CD4-positive, alpha-beta T cell treated with Interleukin-6 for 4 hours (primary cell): ENCODE results near the gene OTOS.

Experiments
- DNase-seq: peaks from one replicate; pipeline ENCODE4 v3.0.0-alpha.2; 2020; ENCODE audit warnings: mixed read lengths

The OTOS gene

DNA sequence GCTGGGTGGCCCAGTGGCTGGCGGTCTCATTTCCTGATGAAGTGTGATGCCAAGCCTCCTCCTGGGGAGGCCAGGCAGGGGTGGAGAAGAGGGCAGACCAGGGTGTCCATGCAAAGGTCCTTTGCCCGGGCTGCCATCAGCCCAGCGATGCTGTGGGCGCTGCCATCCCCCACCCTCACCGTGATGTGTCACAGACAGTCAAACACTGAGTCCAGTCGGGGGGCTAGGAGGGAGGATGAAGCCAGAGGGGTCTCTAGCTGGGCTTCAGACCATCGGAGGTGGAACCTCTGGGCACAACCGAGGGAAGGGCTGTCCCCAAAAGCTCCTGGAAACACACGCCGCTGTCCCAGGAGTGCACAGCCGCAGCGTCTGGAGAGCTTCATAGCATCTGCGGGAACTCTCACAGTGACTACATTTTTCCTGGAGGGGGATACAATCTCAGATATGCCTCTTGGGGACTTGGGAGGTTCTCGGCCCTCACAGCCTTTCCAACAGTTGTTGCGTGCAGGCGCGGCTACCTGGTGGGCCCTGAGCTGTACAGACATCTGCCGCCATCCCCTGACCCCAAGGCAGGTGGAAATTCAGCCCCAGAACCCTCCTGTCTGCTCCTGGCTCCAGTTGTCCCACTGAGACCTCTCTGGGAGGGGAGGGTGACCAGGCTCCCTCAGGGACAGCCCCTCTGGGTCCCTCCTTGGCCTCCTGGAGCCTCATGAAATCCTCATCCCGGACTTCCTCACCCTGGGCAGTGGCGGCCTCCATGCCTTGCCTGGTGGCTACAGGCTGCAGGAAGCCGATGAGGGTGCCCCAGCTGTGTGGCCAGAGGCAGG is 26.5 kb upstream of the OTOS start:
- no peak for DNase-seq

DNA sequence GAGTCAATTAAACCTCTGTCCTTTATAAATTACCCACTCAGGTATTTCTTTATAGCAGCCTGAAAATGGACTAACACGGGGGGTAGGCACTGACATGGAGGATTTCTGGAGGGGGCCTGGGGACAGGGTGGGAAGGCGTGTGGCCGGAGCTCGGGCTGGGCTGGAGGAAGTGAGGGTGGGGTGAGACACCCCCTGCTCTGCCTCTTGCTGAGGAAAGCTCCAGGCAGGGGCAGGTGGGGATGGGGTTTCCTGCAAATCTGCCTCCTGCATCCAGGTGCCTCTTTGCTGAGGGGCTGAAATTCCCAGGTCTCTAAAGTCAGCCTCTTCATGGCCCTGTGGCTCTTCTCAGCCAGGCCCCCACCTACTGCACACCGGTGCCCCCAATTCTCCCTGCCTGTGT is 25.7 kb upstream of the OTOS start:
- DNase-seq = no peak

DNA sequence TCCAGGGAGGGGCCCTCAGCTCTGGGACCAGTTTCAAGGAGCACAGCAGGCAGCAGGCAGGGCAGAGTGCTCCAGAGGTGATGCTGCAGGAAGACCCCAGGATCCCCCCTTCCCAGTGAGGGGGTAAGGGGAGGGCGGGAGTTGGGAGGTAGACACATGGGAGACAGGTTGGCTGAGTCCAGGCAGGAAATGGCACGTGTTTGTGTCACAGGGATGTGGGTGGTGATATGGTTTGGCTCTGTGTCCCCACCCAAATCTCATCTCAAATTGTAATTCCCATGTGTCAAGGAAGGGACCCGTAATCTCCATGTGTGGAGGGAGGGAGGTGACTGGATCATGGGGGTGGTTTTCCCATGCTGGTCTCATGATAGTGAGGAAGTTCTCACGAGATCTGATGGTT is 25.2 kb upstream of the OTOS start:
- no peak for DNase-seq

DNA sequence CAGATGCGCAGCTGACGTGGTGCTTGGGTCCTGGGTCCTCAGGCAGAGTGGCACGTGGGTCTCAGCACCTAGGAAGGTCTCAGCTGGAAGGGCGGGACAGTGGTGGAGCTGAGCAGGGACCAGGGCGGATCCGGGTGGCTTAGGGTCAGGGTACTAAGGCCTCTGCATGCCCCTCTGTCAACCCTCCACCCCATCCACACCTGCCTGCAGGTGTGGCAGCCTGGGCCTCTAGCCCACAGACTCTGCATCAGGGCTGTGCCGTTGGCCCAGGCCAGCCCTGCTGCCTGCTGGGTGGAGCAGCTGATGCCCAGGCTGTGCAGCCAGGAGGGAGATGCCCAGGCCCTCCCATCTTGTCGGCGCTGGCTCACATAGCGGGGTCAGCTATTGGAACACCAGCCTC is 24.6 kb upstream of the OTOS start:
- DNase-seq = no peak

DNA sequence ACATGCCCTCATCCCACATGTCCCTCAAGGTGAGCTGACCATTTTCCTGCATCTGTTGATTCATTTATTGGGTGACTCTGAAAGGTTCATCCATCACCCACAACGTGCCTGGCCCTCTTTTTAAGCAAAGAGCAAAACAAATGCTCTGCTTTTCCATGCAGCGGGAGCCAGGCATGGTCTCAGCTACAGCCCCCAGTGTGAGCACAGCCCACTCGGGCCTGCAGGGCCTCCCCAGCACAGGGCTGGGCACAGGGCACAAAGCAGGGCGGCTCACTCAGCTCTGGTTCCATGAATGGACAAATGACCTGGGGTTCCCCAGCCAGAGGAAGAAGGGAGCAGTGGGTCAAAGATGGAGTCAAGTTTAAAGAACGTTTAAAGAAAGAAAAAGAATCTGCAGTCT is 24.1 kb upstream of the OTOS start:
- DNase-seq = no peak

DNA sequence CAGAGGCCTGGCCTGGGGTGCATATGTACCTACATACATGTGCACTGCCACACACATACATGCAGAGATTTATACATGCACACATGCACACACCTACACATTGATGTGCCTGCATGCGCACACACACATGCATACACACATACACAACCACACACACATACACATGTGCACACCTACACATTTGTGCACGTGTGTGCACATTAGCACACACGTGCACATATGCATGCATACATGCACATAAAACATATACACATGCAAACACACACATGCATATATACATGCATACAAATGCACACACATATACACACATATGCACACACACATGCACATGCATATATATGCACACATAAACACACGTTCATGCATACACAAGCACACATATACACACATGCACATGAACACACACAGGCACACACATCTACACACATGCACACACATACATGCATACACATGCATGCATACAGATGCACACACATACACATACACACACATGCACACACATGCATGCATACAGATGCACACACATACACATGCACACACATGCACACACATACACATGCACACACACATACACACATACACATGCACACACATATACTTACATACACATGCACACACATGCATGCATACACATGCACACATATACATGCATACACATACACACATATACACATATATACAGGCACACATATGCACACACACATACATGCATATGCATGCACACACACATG is 23.6 kb upstream of the OTOS start:
- no peak for DNase-seq

DNA sequence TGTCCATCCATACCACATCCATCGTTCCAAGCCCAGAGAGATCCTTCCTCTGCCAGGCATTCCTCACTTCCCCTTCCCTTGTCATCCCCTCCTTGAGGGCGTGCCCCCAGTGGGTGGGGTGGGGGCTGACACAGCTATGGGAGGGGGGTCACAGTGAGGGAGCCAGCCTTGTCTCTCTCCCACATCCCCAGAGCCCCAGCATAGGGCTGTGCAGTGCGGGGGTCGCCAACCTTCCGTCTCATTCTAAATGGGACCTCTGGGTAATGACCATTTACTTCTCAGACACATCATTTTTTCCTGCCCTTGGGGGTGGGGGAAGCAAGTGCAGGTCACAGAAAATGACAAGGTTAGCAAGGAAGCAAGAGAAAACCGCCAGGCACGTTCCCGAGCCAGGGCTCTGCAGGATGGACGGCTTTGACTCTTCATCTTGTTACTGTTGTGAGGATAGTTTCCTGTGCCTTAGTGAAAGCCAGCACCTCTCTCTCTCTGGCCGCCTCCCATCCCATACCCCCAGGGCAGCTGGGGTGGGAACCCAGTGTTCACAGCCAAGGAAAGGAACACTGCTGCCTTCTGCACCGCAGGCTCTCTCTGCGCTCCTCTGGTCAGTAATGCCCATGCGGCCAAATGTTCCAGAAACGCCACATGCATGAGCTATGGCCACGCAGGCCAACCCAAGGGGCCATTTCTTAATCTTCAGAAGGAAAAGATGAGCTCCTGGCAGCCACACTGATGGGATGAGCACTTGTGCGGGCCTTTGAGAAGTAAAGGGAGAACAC is 22.7 kb upstream of the OTOS start:
- DNase-seq = no peak

DNA sequence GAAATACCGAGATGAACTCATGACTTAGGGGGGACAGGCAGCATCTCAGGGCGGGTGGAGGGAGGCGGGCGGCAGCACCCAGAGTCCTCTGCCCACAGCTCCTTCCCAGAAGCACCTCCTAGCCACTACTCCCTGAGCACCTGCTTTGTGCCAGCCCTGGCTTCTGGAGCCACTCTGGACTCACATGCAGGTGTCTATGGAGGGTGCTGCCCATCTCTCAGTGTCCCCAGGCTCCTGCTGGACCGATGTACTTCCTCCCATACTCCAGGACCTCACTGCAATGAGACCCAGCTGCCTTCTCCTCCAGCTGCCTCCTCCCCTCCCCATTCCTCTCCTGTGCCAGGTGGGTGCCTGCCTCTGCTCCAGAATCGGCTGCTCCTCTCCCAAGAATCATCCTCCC is 22.1 kb upstream of the OTOS start:
- no peak for DNase-seq

DNA sequence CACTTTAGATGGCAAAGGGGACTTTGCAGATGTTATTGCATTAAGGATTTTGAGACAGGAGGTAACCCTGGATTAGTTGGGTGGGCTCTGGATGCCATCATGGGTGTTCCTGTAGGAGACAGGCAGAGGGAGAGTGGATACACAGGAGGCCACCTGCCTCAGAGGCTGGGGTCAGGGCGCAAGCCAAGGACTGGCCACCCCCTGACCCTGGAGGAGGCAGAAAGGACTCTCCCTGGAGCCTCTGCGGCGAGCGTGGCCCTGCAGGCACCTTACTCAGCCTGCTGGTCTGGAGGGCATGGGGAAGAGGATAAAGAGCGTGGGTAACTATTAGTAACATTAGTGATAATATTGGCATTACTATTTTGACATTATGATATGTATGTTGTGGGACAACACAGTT is 21.6 kb upstream of the OTOS start:
- DNase-seq = no peak

DNA sequence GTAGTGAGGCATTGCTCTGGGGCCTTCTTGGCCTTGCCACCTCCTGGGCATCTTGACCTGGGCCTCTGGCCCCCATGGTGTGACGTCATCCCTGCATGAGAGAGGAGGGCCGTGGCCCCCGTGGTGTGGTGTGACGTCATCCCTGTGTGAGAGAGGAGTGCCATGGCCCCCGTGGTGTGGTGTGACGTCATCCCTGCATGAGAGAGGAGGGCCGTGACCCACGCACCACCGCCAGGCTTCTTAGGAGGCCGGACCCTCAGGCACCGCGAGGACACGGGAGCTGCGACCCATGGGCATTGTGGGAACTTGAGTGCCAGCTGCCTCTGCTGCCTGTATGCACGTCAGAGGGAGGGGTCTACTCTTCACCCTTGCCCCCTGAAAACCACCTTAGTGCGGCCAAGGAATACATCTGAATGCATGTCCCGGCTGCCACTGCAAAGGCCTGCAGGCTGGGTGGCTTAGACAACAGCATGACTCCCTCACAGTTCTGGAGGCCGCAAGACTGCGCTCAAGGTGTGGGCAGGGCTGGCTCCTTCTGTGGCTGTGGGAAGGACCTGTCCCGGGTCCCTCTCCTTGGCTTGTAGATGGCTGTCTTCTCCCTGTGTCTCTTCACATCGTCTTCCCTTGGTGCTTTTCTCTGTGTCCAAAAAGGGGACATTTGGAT is 20.8 kb upstream of the OTOS start:
- DNase-seq = no peak

DNA sequence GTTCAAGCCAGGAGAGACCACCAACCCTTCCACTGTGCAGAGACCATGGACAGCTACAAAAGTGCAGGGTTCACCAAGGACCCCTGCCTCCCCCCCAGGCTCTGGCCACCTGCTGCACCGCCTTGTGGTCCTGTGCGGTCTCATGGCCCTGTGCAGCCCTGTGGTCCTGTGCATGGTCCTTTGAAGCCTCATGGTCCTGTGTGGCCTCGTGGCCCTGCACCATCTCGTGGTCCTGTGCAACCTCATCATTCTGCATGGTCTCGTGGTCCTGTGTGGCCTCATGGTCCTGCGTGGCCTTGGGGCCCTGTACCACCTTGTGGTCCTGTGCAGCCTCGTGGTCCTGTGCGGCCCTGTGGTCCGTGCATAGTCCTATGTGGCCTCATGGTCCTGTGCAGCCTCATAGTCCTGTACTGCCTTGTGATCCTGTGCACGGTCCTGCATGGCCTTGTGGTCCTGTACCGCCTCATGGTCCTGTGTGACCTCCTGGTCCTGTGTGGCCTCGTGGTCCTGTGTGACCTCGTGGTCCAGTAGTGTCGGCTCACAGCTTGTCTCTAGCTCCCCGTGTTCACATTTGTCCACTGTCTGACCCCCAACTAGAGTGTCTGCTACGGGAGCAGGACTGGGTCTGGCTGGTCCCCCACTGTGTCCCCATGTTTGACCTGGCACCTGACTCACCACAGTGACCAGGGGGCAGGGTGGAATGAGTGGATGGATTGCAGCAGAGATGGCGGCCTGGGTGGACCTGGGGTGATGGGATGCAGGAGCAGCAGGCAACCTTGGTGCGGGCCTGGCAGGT is 20.0 kb upstream of the OTOS start:
- no peak for DNase-seq

DNA sequence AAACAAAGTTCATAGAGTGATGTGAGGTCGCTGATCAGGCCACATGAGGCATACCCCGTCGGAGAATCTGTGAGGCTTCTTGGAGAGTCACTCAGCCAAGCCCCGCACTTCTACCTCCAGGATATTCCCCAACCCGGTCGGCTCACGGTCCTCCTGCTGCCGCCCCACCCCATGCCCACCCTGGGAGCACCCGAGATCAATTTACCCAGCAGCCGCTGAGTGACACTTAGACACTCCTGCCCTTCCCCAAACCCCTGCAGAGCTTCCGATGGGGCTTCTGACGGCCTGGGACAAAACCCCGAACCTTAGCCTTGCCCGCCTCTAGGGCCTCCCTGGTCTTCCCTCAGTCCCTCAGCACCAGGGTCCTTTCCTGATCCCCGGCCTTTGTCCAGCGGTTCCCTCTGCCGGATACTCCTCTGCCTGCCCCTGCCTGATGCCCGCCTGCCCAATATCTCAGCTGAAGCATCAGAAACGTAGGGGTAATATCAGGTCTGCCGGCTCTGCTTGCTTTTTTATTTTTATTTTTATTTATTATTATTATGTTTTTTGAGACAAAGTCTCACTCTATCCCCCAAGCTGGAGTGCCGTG is 18.9 kb upstream of the OTOS start:
- no peak for DNase-seq

DNA sequence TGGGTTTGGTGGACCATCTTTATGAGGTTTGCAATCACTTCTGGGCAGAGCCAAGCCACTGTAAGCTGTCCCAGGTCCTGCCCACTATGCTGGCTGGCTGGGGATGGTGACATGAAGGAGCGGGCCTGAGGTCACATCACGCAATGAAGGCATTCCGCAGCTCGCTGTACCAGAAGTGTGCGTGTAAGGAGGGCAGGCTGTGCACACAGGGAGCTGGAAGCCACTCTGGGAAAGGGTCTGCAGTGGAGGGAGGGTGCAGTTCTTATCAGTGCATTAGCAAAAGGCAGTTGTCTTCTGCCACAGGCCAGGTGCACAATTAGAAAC is 16.7 kb upstream of the OTOS start:
- no peak for DNase-seq

DNA sequence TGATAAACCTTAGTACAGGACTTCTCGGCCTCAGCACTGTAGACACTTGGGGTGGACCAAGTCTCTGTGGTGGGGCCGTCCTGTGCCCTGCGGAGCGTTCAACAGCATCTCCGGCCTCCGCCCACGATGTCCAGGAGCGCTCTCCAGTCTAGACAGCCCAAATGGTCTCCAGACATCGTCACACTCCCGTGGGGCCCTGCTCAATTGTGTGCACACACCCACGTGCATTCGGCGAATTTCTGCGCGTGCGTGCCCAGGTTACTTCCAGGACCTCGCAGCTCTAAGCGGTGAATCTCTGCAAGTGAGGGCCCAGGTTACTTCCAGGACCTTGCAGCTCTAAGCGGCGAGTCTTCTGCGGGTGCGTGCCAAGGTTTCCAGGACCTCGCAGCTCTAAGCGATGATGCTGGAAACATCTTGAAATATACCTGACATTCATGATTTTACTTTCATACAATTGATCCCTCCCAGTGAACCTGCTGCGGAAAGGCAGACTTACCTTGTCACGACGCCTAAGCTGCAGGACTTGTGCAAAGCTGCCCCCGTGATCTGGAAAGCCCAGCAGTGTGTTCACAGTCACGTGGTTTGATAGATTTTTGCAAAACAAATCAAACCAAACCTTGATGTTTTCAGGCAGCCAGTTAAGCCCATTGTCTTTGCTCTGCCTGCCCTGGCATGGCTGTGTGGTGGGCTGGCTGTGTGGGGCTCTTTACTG is 16.1 kb upstream of the OTOS start:
- no peak for DNase-seq

DNA sequence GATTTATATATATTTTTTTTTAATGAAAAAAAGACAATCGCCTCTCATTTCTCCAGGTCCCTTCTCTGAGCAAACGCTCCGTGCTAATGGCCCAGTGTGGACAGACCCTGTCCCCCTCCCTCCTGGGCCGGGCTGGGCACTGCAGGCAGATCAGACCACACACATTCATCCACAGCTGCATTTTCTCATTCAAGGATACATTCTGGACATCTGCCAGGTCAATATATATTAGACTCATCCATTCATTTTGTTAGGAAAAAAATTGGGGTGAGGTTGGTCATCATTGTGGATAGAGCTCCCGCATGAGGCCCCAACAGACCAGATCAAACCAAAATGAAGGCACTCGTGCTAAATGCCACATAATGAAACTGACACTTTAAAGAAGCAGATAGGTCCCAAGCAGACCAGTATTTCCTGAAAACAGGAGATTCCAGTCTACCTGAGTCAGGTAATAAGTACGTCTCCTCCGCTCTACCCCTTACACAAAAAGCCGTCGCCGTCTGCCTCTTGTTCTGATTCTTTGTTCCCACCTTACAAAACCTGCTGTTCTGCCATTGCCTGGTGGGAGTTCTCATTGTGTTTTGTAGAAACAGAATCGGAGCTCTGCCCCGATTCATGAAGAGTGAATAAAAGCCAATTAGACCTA is 15.4 kb upstream of the OTOS start:
- no peak for DNase-seq

DNA sequence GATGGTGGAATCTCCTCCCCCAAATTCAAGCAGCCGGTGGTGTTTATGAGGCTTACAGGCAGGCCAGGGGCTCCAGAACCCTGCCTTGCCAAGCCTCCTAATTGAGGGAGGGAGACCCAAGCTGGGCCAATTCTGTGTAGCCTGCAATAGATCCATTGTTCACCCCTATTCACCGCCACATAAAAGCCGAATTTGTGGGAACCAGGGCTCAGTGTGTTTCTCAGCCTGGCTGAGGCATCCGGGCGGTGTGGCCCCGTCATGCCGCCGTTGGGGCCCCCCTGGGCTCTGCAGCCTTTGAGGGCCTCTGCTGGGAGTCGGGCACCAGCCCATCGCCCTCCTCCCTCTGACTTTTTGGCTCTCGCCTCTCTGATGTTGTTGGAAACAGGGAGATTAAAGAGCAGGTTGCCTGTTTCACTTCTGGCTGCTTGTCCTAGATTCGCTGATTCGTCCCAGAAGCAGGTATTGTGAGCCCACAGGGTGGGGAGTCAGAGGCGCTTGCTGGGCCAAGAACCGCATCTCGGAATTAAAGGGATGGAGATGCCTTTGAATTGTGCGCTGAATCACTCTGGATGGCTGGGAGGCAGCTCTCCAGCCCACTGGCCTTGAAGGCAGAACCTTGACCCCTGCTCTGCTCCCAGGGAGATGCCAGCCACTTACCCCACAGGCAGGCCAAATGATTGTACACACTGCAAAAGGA is 14.7 kb upstream of the OTOS start:
- DNase-seq = no peak

DNA sequence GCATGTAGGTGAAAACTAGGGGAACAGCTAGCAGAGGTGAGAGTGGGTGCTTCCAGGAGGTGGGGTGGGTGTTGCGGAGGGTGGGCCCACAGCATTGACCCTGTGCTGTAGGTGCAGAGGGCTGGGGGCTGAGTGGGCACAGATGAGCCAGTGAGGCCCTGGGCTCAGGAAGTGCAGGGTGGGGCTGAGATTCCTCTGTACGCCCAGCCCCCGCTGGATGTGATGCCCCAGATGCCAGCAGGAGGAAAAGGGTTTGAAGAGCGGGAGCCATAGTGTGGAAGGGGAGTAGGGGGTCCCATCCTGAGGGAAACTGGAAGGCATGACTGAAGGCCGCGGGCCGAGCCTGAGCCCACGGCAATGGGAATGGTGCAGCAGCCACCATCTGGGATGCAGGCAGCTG is 14.1 kb upstream of the OTOS start:
- DNase-seq = no peak

DNA sequence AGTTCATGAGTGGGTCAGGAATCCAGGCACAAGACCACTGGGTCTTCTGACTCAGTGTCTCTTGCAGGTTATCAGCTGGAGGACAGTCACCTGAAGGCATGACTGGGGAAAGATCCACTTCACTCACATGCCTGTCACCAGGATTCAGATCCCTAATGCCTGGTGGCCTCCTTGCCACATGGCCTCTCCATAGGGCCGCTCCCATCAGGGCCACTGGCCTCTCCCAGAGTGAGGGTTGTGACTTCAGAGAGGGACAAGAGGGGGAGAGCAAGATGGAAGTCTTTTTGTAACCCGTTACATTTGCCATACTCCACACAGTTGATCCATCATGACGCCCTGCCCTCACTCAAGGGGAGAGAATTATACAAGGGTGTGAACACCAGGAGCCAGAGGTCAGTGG is 13.0 kb upstream of the OTOS start:
- no peak for DNase-seq

DNA sequence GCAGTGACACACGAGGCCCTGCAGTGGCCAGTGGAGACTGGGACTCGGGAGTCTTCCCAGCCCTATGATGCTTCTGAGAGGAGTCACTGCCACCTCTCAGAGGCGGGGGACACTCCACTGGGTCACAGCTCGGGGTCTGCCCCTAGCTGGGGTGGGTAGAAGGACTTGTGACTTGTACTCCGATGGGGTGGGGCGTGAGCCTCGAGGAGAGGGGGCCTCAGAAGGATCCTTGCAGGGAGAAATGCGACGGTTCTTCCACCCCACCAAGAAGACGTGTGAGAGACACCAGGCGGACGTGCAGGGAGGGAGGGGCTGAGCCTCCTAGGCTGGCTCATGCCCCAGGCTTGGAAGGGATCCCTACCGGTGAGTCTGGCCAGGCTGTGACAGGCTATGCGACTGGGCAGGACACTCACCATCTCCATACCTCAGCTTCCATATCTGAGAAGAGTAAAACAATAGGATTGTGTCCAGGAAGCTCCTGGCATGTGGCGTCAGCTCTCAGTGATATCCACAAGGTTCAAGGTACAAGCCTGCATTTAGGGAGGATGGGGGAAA is 11.1 kb upstream of the OTOS start:
- no peak for DNase-seq
